GM04504 (cell line): ENCODE data around the gene ZNF414.

Source experiments
- DNase-seq: peaks from one replicate; pipeline ENCODE4 v3.0.0-alpha.2; 2012; ENCODE audit warnings: low read depth

Gene ZNF414

DNA sequence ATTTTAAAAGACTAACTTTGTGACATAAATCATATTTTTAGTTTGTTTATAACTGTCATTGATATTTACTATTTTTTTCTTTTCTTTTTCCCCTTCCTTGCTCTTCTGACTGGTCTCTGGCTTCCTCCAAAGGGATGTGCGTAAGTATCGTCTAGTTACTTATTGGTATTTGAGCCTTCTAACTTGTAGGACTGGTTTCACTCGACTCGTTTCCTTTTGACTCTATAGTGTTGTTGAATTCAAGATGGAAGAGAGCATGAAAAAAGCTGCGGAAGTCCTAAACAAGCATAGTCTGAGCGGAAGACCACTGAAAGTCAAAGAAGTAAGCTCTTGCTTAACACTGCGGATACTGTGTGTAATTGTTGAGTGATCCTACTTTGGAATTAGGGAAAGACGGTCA is 50.6 kb downstream of the ZNF414 start:
- no peak for DNase-seq

DNA sequence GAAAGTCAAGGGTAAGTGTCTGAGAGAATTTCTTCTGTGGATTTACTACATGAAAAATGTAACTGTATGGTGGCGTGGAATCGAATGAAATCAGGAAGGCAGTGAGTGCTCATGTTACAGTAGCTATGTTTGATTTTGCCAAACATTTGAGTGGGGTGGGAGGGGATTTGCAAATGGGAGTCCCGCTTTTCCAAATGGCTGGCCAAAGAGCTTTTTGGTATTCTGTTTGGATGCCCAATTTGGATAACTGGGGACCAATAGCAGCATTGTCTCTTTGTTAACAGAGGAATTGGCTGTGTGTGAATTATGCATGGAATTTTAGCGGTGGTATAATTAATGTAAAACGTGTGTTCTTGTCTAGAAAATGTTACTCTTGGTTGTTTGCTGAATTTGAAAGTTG is 51.4 kb downstream of the ZNF414 start:
- DNase-seq: no peak

DNA sequence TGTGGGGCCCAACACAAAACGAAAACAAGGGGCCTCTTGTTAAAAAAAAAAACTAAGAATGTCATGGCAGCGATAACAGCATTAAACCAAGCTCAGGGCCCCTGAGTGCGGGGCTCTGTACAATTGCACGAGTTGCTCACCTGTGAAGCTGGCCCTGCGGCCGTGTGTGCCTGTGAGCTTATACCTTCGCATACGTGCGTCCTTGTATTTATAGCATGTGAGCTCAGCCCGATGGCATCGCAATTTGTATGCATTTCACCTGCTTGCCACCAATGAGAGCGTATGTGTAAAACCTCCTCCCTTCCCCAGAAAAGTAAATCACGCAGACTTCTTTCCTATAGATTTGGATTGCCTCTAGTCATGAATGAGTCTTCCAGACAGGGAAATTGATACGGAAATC is 52.1 kb downstream of the ZNF414 start:
- no peak for DNase-seq

- no peak for DNase-seq
These were observed 52.6 kb downstream of the ZNF414 start for GRCh38 chr19:8461376-8461775.

- DNase-seq: no peak
These were observed 53.3 kb downstream of the ZNF414 start for GRCh38 chr19:8460516-8461298.
